Daoy (cell line): ENCODE results near the gene UQCR11. TPM values are rescaled to one million over a fixed set of nuclear protein-coding genes. Genes with fewer than 3 reads are reported as not detected.

Experiments
- DNase-seq: peaks from one replicate; pipeline ENCODE4 v3.0.0-alpha.2; 2015; ENCODE audit warnings: low read depth
- total RNA-seq: library from RNA; depleted of rRNA; stranded (reverse); fragments of >200 nt; shearing (Covaris generic); gene quantifications from 2 replicates; pipeline ENCODE4 v1.2.3, GENCODE V29; 2014

The UQCR11 gene
- total RNA-seq, 1 experiment from 2014 or later = 85.5 TPM

GRCh38 chr19:1591421-1592023, 13.7 kb downstream of the UQCR11 start:
- no peak for DNase-seq

DNA sequence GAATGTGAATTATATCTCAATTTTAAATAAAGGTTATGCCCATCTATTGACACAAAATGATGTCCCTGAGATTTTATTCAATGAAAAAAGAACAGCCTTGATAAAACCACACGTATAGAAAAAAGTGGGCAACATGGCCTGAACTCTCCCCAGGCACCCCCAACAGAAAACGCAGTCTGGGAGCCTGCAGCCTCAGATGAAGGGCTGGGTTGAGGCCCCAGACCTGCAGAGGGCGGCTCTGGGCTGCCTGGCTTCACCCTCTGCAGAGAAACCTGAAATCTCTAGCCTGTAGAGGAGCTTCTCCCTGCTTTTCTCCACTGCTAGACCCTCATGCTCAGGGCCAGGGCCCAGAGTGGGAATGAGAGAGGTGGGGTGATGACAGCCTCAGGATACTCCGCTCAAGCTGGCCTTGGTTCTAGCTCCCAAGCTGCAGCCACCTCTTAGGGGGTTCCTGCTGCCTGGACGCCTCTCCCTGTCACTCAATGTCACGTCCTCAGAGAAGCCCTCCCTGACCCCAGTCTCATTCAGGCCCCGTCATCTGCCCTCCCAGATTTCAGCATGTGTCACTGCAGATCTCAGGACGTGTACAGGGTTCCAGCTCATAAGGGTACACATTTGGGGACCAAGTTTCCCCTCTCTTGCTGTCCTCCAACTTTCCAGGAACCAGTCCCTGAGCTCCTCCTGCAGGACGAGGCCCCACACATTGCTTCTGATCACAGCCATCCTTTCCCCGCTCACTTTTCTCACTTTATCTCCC, 14.4 kb downstream of the UQCR11 start:
- no peak for DNase-seq

- no peak for DNase-seq
Measured at GRCh38 chr19:1587872-1588271, 17.4 kb downstream of the UQCR11 start.

DNA sequence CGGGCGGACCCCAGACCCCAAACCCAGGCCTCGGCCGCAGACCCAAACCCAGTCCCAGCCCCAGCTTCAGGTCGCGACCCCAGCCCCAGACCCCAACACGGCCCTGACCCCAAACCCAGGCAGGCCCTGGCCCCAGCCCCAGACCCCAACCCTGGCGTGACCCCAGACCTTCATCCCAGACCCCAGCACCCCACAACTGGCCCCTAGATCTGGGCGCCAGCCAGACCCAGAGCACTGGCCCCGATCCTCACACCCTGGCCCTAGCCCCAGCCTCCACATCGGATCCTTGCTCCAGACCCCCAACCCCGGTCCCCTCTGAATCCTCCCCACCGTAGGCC, 20.1 kb downstream of the UQCR11 start:
- DNase-seq = no peak

GRCh38 chr19:1584500-1585242, 20.6 kb downstream of the UQCR11 start:
- DNase-seq = no peak

- no peak for DNase-seq
Measured at GRCh38 chr19:1582201-1582600, 23.1 kb downstream of the UQCR11 start.

GRCh38 chr19:1580957-1581356, 24.3 kb downstream of the UQCR11 start:
- no peak for DNase-seq

- no peak for DNase-seq
Measured at GRCh38 chr19:1580382-1580781, 24.9 kb downstream of the UQCR11 start.

- no peak for DNase-seq
Measured at GRCh38 chr19:1579222-1579621, 26.0 kb downstream of the UQCR11 start.

- DNase-seq = no peak
Measured at GRCh38 chr19:1577929-1578618, 27.2 kb downstream of the UQCR11 start.

- no peak for DNase-seq
Measured at GRCh38 chr19:1577090-1577928, 28.0 kb downstream of the UQCR11 start.

- DNase-seq = no peak
Measured at GRCh38 chr19:1576242-1577089, 28.8 kb downstream of the UQCR11 start.

DNA sequence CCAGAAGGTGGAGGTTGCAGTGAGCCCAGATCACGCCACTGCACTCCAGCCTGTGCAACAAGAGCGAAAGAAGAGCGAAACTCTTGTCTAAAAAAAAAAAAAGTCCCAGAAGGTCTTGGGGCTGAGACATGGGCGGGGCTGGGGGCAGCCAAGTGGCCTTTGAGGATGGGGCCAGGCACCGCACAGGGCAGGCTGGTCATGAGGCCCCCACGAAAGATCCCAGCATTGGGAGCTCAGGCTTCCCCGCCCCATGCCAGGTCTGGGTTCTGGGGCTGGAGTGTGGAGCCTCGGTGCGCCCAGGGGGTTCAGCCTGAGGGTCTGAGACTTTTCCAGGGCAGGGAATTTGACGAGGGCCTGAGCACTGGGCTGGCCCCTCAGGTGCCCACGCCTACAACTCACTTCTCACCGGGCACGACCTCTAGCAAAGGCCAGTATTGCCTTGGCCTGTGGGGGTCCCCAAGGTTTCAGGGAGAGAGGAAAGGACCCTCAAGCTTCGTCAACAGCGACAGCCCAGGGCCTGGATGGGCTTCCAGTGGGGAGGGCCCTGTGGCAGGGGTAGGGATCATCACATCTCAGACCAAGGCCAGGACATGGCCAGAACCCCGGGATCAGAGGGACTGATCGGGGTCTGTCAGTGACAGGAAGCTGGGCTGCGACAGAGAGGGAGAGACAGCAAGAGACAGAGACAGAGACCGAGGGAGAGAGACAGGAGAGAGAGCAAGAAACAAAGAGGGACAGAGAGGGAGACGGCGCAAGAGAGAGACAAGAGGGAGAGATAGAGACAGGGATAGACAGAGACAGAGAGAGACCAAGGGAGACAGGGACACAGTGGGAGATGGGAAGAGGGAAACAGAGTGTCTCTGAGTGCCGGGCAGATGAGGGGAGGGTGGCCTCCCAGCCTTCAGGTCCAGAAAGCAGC, 29.7 kb downstream of the UQCR11 start:
- no peak for DNase-seq

- DNase-seq = no peak
Measured at GRCh38 chr19:1574354-1575136, 30.7 kb downstream of the UQCR11 start.

DNA sequence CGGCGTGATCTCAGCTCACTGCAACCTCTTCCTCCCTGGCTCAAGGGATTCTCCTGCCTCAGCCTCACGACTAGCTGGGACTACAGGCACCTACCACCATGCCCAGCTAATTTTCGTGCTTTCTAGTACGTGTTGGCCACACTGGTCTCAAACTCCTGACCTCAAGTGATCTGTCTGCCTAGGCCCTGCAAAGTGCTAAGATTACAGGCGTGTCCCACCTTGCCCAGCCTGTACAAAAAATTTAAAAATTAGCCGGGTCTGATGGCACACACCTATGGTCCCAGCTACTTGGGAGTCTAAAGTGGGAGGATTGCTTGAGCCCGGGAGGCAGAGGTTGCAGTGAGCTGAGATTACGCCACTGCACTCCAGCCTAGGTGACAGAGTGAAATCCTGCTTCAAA, 32.5 kb downstream of the UQCR11 start:
- DNase-seq = no peak

DNA sequence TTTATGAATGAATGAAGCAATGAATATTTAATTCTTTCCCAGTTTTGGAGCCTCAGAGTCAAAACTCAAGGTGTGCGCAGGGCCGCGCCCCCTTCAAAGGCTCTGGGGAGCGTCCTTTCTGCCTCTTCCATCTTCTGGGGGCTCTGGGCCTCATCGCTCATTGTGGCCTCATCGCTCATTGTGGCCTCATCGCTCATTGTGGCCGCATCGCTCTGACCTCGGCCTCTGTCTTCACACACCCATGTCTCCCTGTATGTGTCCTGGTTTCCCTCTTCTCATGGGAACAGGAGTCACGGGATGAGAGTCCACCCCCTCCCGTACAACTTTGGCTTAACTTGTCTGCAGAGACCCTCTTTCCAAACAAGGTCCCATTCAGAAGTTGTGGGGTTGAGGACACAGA, 33.9 kb downstream of the UQCR11 start:
- DNase-seq = no peak

DNA sequence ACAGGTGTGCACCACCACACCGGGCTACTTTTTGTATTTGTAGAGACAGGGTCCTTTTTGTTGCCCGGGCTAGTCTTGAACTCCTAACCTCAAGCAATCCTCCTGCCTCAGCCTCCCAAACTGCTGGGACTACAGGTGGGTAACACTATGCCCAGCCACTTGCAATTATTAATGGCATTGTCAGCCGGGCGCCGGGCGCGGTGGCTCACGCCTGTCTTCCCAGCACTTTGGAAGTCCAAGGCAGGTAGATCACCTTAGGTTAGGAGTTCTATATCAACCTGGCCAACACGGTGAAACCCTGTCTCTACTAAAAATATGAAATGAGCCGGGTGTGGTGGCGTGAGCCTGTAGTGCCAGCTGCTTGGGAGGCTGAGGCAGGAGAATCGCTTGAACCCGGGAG, 34.4 kb downstream of the UQCR11 start:
- DNase-seq = no peak

DNA sequence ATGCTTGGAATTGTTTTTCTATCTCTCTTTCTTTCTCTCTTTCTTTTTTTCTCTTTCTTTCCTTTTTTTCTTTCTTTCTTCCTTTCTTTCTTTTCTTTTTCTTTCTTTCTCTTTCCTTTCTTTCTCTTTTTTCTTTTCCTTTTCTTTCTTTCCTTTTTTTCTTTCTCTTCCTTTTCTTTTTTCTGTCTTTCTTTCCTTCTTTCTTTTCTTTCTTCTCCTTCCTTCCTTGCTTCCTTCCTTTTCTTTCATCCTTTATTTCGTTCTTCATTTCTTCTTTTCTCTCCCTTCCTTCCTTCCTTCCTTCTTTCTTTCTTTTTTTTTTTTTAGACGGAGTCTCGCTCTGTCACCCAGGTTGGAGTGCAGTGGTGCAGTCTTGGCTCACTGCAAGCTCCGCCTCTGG, 35.3 kb downstream of the UQCR11 start:
- no peak for DNase-seq
